Adrenal gland (tissue), 5 donors: ENCODE measurements around the gene SOCS2.

Source experiments
- POLR2A ChIP-seq, 2 donors: fragments of 450-650 bp; IDR thresholded peaks; one replicate each; pipeline ENCODE4 v1.6.1; 2017; ENCODE audit warnings: antibody characterized with exemption in 2 of 2, mild to moderate bottlenecking in 2 of 2, moderate library complexity in 1 of 2
- TF ChIP-seq, protein P1 (sequence below), 6 experiments: fragments of 450-650 bp in 4 of 6; fragments of 200-600 bp in 2 of 6; sonication (generic) in 1 of 6; IDR thresholded peaks; 1 replicate in 5 of 6; 2 replicates in 1 of 6; pipeline versions ENCODE4 v1.5.1 to v1.8.0; 2016 to 2021; ENCODE audit warnings: antibody characterized with exemption in 6 of 6, mild to moderate bottlenecking in 2 of 6, moderate library complexity in 1 of 6
- donor health status: DM: no; HTN: no; CAD: no.

DNA sequence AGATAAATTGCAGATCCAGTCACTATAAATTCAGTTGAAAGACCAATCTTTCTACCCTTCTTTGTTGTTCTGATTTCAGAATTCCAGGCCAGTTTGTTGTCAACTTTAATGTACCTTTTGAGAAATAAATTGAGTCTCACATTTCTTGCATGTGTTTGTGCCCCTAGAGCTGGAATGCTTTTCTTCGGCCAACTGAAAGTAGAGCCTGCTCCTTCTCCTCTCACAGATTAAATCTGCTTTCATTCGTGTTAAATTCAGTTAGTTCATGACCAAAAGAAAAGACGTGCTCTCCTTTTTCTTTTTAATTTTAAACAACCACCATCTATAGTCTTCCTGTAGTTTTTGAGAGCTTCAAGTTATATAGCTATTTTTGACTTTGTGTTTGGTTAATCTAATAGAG lies 22.9 kb downstream of the SOCS2 start:
- TF ChIP-seq, protein P1, sequence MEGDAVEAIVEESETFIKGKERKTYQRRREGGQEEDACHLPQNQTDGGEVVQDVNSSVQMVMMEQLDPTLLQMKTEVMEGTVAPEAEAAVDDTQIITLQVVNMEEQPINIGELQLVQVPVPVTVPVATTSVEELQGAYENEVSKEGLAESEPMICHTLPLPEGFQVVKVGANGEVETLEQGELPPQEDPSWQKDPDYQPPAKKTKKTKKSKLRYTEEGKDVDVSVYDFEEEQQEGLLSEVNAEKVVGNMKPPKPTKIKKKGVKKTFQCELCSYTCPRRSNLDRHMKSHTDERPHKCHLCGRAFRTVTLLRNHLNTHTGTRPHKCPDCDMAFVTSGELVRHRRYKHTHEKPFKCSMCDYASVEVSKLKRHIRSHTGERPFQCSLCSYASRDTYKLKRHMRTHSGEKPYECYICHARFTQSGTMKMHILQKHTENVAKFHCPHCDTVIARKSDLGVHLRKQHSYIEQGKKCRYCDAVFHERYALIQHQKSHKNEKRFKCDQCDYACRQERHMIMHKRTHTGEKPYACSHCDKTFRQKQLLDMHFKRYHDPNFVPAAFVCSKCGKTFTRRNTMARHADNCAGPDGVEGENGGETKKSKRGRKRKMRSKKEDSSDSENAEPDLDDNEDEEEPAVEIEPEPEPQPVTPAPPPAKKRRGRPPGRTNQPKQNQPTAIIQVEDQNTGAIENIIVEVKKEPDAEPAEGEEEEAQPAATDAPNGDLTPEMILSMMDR (IDR thresholded peaks at IDR 0.05): no peak
- no peak for TF ChIP-seq POLR2A (IDR thresholded peaks at IDR 0.05)
